ENCODE results near the gene CD151.

- TF ChIP-seq POLR2AphosphoS5 (IDR thresholded peaks at IDR 0.05; ENCODE audit: borderline replicate concordance, low read depth, low read length) (no peak), EZH2 (IDR thresholded peaks at IDR 0.05) (no peak), FOXP2 (optimal IDR thresholded peaks at IDR 0.05; ENCODE audit: control extremely low read depth, extremely low read length, insufficient read depth) (no peak)
Observed at GRCh38 chr11:855330-855674, 22.6 kb downstream of the CD151 start.

All from SK-N-MC (cell line).